Neural cell (in vitro differentiated cells): ENCODE results near the gene HIVEP3. TPM values are rescaled to one million over a fixed set of nuclear protein-coding genes. Genes with fewer than 3 reads are reported as not detected.

ENCODE experiments used
- H2AFZ ChIP-seq: fragments of 200-600, 300-800 bp; sonication (generic), shearing (Covaris generic); 2 replicates; pipeline ENCODE4 v1.6.0; 2014; ENCODE audit warnings: low read depth, mild to moderate bottlenecking, antibody characterized with exemption, low read length, moderate library complexity
- H3F3A ChIP-seq: fragments of 200-600 bp; shearing (Covaris generic); 2 replicates; pipeline ENCODE4 v1.6.1; 2016; ENCODE audit warnings: mild to moderate bottlenecking, moderate library complexity, mixed read lengths, antibody characterized with exemption, low read length; ENCODE audit not compliant: insufficient read depth, poor library complexity, severe bottlenecking
- H3K27ac ChIP-seq: fragments of 200-600, 300-800 bp; sonication (generic), shearing (Covaris generic); 2 replicates; pipeline ENCODE4 v1.5.1; 2014; ENCODE audit warnings: mild to moderate bottlenecking, low read length, moderate library complexity
- H3K27me3 ChIP-seq: fragments of 300-800, 200-600 bp; sonication (generic), shearing (Covaris generic); 2 replicates; pipeline ENCODE4 v1.6.0; 2014; ENCODE audit warnings: mild to moderate bottlenecking, low read depth, low read length, moderate library complexity; ENCODE audit not compliant: insufficient read depth
- H3K36me3 ChIP-seq: fragments of 300-800, 200-600 bp; sonication (generic), shearing (Covaris generic); 2 replicates; pipeline ENCODE4 v1.5.1; 2014; ENCODE audit warnings: mild to moderate bottlenecking, antibody characterized with exemption, low read length, moderate library complexity; ENCODE audit not compliant: insufficient read depth
- H3K4me2 ChIP-seq: fragments of 300-800, 200-600 bp; sonication (generic), shearing (Covaris generic); 2 replicates; pipeline ENCODE4 v1.6.0; 2014; ENCODE audit warnings: mild to moderate bottlenecking, low read length
- H3K4me3 ChIP-seq: fragments of 300-800, 200-600 bp; sonication (generic), shearing (Covaris generic); 2 replicates; pipeline ENCODE4 v1.5.1; 2014; ENCODE audit warnings: mild to moderate bottlenecking, low read length, moderate library complexity
- H3K79me2 ChIP-seq: fragments of 200-600 bp; shearing (Covaris generic); replicated peaks from 2 replicates; pipeline ENCODE4 v1.6.0; 2014; ENCODE audit warnings: mild to moderate bottlenecking, low read length, moderate library complexity; ENCODE audit not compliant: insufficient read depth
- H3K9ac ChIP-seq: fragments of 300-800, 200-600 bp; sonication (generic), shearing (Covaris generic); 2 replicates; pipeline ENCODE4 v1.6.1; 2016; ENCODE audit warnings: mild to moderate bottlenecking, low read length, mixed read lengths
- H3K9me2 ChIP-seq: fragments of 200-600 bp; shearing (Covaris generic); 2 replicates; pipeline ENCODE4 v1.6.1; 2016; ENCODE audit warnings: mild to moderate bottlenecking, low read length, mixed read lengths; ENCODE audit not compliant: insufficient read depth
- H3K9me3 ChIP-seq: fragments of 200-600, 300-800 bp; sonication (generic), shearing (Covaris generic); 2 replicates; pipeline ENCODE4 v1.6.1; 2016; ENCODE audit warnings: mild to moderate bottlenecking, mixed run types, low read length, moderate library complexity, mixed read lengths
- H4K20me1 ChIP-seq: fragments of 200-600 bp; shearing (Covaris generic); 2 replicates; pipeline ENCODE4 v1.6.1; 2016; ENCODE audit warnings: mild to moderate bottlenecking, mixed run types; ENCODE audit not compliant: insufficient read depth
- EP300 ChIP-seq: fragments of 450-650 bp; conservative IDR thresholded peaks from 2 replicates; pipeline ENCODE4 v1.6.1; 2014; ENCODE audit warnings: antibody characterized with exemption, mild to moderate bottlenecking, moderate library complexity; ENCODE audit not compliant: poor library complexity, severe bottlenecking
- EZH2 ChIP-seq: fragments of 200-600, 300-800 bp; shearing (Covaris generic), sonication (generic); IDR thresholded peaks from 2 replicates; pipeline ENCODE4 v1.6.1; 2014; ENCODE audit warnings: antibody characterized with exemption, low read length, borderline replicate concordance, mild to moderate bottlenecking; ENCODE audit not compliant: insufficient read depth, poor library complexity, severe bottlenecking
- MXI1 ChIP-seq: fragments of 450-650 bp; conservative IDR thresholded peaks from 2 replicates; pipeline ENCODE4 v1.6.1; 2014; ENCODE audit warnings: antibody characterized with exemption, mild to moderate bottlenecking; ENCODE audit not compliant: poor library complexity, severe bottlenecking
- POLR2AphosphoS5 ChIP-seq: IDR thresholded peaks from 2 replicates; pipeline ENCODE4 v1.6.1; 2012
- RAD21 ChIP-seq: fragments of 450-650 bp; conservative IDR thresholded peaks from 2 replicates; pipeline ENCODE4 v1.6.1; 2014; ENCODE audit warnings: antibody characterized with exemption, mild to moderate bottlenecking, moderate library complexity
- SMC3 ChIP-seq: fragments of 450-650 bp; conservative IDR thresholded peaks from 2 replicates; pipeline ENCODE4 v1.6.1; 2014; ENCODE audit warnings: antibody characterized with exemption, mild to moderate bottlenecking, moderate library complexity; ENCODE audit not compliant: poor library complexity
- TAF1 ChIP-seq: IDR thresholded peaks from 2 replicates; pipeline ENCODE4 v1.6.1; 2012; ENCODE audit warnings: low read depth
- polyA plus RNA-seq: library from polyadenylated mRNA; depleted of rRNA; stranded (reverse); fragments of >200 nt; gene quantifications from 2 replicates; pipeline ENCODE4 v1.2.3, GENCODE V29; 2014
- TF ChIP-seq, protein P1 (sequence below): fragments of 450-650 bp; IDR thresholded peaks from 2 replicates; pipeline ENCODE4 v1.5.1; 2014; ENCODE audit warnings: antibody characterized with exemption, mild to moderate bottlenecking, moderate library complexity; ENCODE audit not compliant: poor library complexity, severe bottlenecking
- TF ChIP-seq, protein P2 (sequence below): IDR thresholded peaks from 2 replicates; pipeline ENCODE4 v1.6.1; 2012; ENCODE audit warnings: borderline replicate concordance

Gene HIVEP3
- polyA plus RNA-seq, 1 donor from 2014 or later = 2.6 TPM

DNA sequence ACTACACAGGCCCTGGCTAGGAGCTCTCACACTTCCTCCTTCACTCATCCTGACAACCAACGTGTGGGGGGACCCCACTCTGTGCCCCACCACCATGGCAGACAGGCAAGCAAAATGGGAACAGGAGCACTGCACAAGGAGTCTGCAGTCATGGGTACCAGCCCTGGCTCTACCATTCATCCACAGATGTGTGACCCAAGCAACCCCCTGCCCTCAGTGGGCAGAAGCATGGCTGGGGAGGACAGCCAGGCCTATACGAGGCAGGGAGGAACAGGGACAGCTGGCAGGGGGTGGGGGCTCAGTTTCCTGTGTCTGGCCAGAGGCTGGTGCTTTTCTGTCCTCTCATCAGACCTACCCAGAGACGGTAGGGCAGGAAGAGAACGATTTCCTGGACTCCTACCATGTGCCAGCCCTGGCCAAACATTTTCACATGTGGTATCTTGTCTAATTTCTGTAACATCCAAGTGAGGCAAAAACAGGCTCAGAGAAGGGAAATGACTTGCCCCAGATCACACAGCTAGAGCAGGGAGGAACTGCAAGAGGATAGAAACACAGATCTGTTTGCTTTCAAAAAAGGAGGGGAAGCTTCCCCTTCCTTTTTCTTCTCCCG is 178.0 kb downstream of the HIVEP3 start:
- no peaks in the 10 kb centered on the region for H4K20me1 ChIP-seq
- no peak overlapping the region for H2AFZ ChIP-seq
- no peak overlapping the region for H3K9ac ChIP-seq
- no peak overlapping the region for H3K27ac ChIP-seq
- H3K79me2 ChIP-seq = no peaks in the 10 kb centered on the region
- H3K4me2 ChIP-seq = no peak overlapping the region
- no peaks in the 10 kb centered on the region for H3K27me3 ChIP-seq
- no peaks in the 10 kb centered on the region for H3F3A ChIP-seq
- H3K9me2 ChIP-seq = no peaks in the 10 kb centered on the region
- no peaks in the 10 kb centered on the region for H3K36me3 ChIP-seq
- H3K4me3 ChIP-seq = no peak overlapping the region
- H3K9me3 ChIP-seq = no peaks in the 10 kb centered on the region
- TF ChIP-seq RAD21 = no peak
- TF ChIP-seq POLR2AphosphoS5 = no peak
- TF ChIP-seq EP300 = no peak
- TF ChIP-seq TAF1 = no peak
- TF ChIP-seq, protein P1, sequence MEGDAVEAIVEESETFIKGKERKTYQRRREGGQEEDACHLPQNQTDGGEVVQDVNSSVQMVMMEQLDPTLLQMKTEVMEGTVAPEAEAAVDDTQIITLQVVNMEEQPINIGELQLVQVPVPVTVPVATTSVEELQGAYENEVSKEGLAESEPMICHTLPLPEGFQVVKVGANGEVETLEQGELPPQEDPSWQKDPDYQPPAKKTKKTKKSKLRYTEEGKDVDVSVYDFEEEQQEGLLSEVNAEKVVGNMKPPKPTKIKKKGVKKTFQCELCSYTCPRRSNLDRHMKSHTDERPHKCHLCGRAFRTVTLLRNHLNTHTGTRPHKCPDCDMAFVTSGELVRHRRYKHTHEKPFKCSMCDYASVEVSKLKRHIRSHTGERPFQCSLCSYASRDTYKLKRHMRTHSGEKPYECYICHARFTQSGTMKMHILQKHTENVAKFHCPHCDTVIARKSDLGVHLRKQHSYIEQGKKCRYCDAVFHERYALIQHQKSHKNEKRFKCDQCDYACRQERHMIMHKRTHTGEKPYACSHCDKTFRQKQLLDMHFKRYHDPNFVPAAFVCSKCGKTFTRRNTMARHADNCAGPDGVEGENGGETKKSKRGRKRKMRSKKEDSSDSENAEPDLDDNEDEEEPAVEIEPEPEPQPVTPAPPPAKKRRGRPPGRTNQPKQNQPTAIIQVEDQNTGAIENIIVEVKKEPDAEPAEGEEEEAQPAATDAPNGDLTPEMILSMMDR = no peak
- no peak for TF ChIP-seq EZH2
- no peak for TF ChIP-seq SMC3
- no peak for TF ChIP-seq MXI1
- TF ChIP-seq, protein P2, sequence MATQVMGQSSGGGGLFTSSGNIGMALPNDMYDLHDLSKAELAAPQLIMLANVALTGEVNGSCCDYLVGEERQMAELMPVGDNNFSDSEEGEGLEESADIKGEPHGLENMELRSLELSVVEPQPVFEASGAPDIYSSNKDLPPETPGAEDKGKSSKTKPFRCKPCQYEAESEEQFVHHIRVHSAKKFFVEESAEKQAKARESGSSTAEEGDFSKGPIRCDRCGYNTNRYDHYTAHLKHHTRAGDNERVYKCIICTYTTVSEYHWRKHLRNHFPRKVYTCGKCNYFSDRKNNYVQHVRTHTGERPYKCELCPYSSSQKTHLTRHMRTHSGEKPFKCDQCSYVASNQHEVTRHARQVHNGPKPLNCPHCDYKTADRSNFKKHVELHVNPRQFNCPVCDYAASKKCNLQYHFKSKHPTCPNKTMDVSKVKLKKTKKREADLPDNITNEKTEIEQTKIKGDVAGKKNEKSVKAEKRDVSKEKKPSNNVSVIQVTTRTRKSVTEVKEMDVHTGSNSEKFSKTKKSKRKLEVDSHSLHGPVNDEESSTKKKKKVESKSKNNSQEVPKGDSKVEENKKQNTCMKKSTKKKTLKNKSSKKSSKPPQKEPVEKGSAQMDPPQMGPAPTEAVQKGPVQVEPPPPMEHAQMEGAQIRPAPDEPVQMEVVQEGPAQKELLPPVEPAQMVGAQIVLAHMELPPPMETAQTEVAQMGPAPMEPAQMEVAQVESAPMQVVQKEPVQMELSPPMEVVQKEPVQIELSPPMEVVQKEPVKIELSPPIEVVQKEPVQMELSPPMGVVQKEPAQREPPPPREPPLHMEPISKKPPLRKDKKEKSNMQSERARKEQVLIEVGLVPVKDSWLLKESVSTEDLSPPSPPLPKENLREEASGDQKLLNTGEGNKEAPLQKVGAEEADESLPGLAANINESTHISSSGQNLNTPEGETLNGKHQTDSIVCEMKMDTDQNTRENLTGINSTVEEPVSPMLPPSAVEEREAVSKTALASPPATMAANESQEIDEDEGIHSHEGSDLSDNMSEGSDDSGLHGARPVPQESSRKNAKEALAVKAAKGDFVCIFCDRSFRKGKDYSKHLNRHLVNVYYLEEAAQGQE = no peak

DNA sequence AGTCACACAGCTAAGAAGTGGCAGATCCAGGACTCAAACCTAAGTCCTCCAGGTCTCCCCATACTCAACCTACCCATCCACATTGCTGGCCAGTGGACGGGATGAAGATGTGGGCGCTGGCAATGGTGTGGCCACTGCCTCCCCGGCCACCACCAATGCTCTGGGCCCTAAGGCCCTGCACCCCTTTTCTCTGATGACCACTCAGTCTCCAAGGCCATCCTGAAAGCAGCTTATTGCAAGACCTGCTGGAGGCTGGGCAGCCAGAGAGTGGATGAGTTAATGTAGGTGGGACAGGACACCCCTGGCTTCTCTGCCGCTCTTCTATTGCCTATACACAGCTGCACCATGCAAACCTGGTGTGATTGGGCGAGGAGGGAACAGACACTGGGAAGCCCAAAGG is 178.7 kb downstream of the HIVEP3 start:
- H3K4me2 ChIP-seq = no peak overlapping the region
- TF ChIP-seq, protein P1 = no peak
- TF ChIP-seq, protein P2 = no peak
- TF ChIP-seq TAF1 (no peak), RAD21 (no peak), EZH2 (no peak), MXI1 (no peak), POLR2AphosphoS5 (no peak), EP300 (no peak), SMC3 (no peak)
- H3K9ac ChIP-seq = no peak overlapping the region
- no peaks in the 10 kb centered on the region for H4K20me1 ChIP-seq
- H3K4me3 ChIP-seq = no peak overlapping the region
- no peaks in the 10 kb centered on the region for H3K9me2 ChIP-seq
- no peaks in the 10 kb centered on the region for H3K9me3 ChIP-seq
- no peak overlapping the region for H2AFZ ChIP-seq
- H3K36me3 ChIP-seq = no peaks in the 10 kb centered on the region
- no peaks in the 10 kb centered on the region for H3K27me3 ChIP-seq
- H3K79me2 ChIP-seq = no peaks in the 10 kb centered on the region
- no peak overlapping the region for H3K27ac ChIP-seq
- no peaks in the 10 kb centered on the region for H3F3A ChIP-seq
